HepG2 (cell line): ENCODE results near the gene EZH1. TPM values are rescaled to one million over a fixed set of nuclear protein-coding genes. Genes with fewer than 3 reads are reported as not detected.
A peak's percentile ranks its signal among the peaks of the same experiment; 100 is the strongest.

ENCODE experiments used
- CTCF ChIP-seq: sonication (generic); formaldehyde crosslinking; IDR thresholded peaks from 2 replicates; pipeline ENCODE4 v1.5.0; 2020; ENCODE audit warnings: mild to moderate bottlenecking, missing genetic modification reagents, moderate library complexity
- HIVEP1 ChIP-seq: sonication (generic); formaldehyde crosslinking; IDR thresholded peaks from 2 replicates; pipeline ENCODE4 v1.4.0; 2020; ENCODE audit warnings: mild to moderate bottlenecking, missing genetic modification reagents
- KAT7 ChIP-seq: IDR thresholded peaks from 2 replicates; pipeline ENCODE4 v1.6.1; 2018; ENCODE audit warnings: borderline replicate concordance, missing compliant biosample characterization
- NR0B2 ChIP-seq: sonication (generic); formaldehyde crosslinking; IDR thresholded peaks from 2 replicates; pipeline ENCODE4 v1.4.0; 2020; ENCODE audit warnings: mild to moderate bottlenecking, missing genetic modification reagents
- POGK ChIP-seq: sonication (generic); formaldehyde crosslinking; conservative IDR thresholded peaks from 2 replicates; pipeline ENCODE4 v1.8.0; 2022; ENCODE audit warnings: mild to moderate bottlenecking, moderate library complexity, missing genetic modification reagents
- PPARG ChIP-seq: conservative IDR thresholded peaks from 2 replicates; pipeline ENCODE4 v1.6.1; 2016; ENCODE audit warnings: missing biosample characterization, missing genetic modification reagents
- REPIN1 ChIP-seq: sonication (generic); formaldehyde crosslinking; IDR thresholded peaks from 2 replicates; pipeline ENCODE4 v1.8.0; 2022; ENCODE audit warnings: missing genetic modification reagents, low read depth, mild to moderate bottlenecking, borderline replicate concordance
- SSRP1 ChIP-seq: IDR thresholded peaks from 2 replicates; pipeline ENCODE4 v1.6.1; 2016; ENCODE audit warnings: control low read depth
- THAP9 ChIP-seq: sonication (generic); formaldehyde crosslinking; IDR thresholded peaks from 2 replicates; pipeline ENCODE4; 2020; ENCODE audit warnings: missing genetic modification reagents, mild to moderate bottlenecking, borderline replicate concordance
- UBTF ChIP-seq: sonication (generic); formaldehyde crosslinking; IDR thresholded peaks from 2 replicates; pipeline ENCODE4 v1.4.0; 2020; ENCODE audit warnings: mild to moderate bottlenecking, missing genetic modification reagents
- ZBTB14 ChIP-seq: sonication (generic); formaldehyde crosslinking; IDR thresholded peaks from 2 replicates; pipeline ENCODE4 v1.4.0; 2020; ENCODE audit warnings: missing genetic modification reagents
- ZNF547 ChIP-seq: sonication (generic); formaldehyde crosslinking; IDR thresholded peaks from 2 replicates; pipeline ENCODE4 v1.5.1; 2020; ENCODE audit warnings: mild to moderate bottlenecking, missing genetic modification reagents
- ZNF710 ChIP-seq: sonication (generic); formaldehyde crosslinking; IDR thresholded peaks from 2 replicates; pipeline ENCODE4 v1.5.0; 2020; ENCODE audit warnings: mild to moderate bottlenecking, missing genetic modification reagents, borderline replicate concordance
- ZNF720 ChIP-seq: sonication (generic); formaldehyde crosslinking; IDR thresholded peaks from 2 replicates; pipeline ENCODE4 v1.4.0; 2020; ENCODE audit warnings: missing genetic modification reagents
- ZNF772 ChIP-seq: sonication (generic); formaldehyde crosslinking; IDR thresholded peaks from 2 replicates; pipeline ENCODE4 v1.5.0; 2020; ENCODE audit warnings: mild to moderate bottlenecking, missing genetic modification reagents
- polyA plus RNA-seq, 8 experiments: library from polyadenylated mRNA; depleted of rRNA in 3 of 8; stranded (reverse) in 7 of 8; unstranded in 1 of 8; fragments of >200 nt; fragmentation: Illumina TruSeq in 4 of 8; extraction: Trizol in 4 of 8; gene quantifications; 2 replicates each; pipeline versions ENCODE4 v1.2.1 to v1.2.3, GENCODE V29; 2011 to 2016; ENCODE audit warnings: low read depth in 4 of 8, missing spikeins in 1 of 8, mixed read lengths in 1 of 8; ENCODE audit not compliant: insufficient read depth in 1 of 8
- total RNA-seq, 5 experiments: library from RNA; depleted of rRNA; stranded (reverse); fragments of >200 nt; fragmentation: Illumina TruSeq; extraction: Trizol; gene quantifications; 2 replicates each; pipeline ENCODE4 v1.2.3, GENCODE V29; 2016; ENCODE audit warnings: low read depth in 1 of 5

The EZH1 gene
- total and polyA plus RNA-seq, 2 of the 13 experiments (the other 11 are each of a cell fraction or from before 2014, with no cell fraction given): 11.6 to 24.0 TPM

GRCh38 chr17:42676424-42677011 lies 68.3 kb downstream of the EZH1 start, which contains the start of gene PLEKHH3 (continued):
- TF ChIP-seq ZNF710 (CRISPR knock-in tag) (no peak), ZNF772 (CRISPR knock-in tag) (no peak), ZBTB14 (CRISPR knock-in tag) (peak; percentile 76; the same call in 1 of the 2 replicates), THAP9 (CRISPR knock-in tag) (no peak), KAT7 (CRISPR knock-in tag) (peak; percentile 80; the same call in 1 of the 2 replicates), UBTF (peak; percentile 91), SSRP1 (CRISPR knock-in tag) (no peak), PPARG (CRISPR knock-in tag) (no peak), ZNF547 (peak; percentile 79; the same call in 1 of the 2 replicates), ZNF720 (CRISPR knock-in tag) (no peak), CTCF (CRISPR knock-in tag) (peak; percentile 39), REPIN1 (no peak), HIVEP1 (CRISPR knock-in tag) (peak; percentile 43; the same call in 1 of the 2 replicates), NR0B2 (CRISPR knock-in tag) (no peak), POGK (CRISPR knock-in tag) (0 out of 2 replicates have a peak, but pooled peaks have one; percentile 40)
